SIG-M5 treated with dmso at 0.1 percent for 504 hours (cell line): ENCODE measurements around the gene CLASRP.
"Not testable (repeated sequence)": the region's sequence is repeated elsewhere in the genome, so short reads cannot be mapped to it uniquely, and the experiment has no call there.

Experiments
- DNase-seq: peaks from one replicate; lab custom pipeline; 2025; ENCODE audit not compliant: unreplicated experiment; lab: John Stamatoyannopoulos, UW

Gene CLASRP, protein sequence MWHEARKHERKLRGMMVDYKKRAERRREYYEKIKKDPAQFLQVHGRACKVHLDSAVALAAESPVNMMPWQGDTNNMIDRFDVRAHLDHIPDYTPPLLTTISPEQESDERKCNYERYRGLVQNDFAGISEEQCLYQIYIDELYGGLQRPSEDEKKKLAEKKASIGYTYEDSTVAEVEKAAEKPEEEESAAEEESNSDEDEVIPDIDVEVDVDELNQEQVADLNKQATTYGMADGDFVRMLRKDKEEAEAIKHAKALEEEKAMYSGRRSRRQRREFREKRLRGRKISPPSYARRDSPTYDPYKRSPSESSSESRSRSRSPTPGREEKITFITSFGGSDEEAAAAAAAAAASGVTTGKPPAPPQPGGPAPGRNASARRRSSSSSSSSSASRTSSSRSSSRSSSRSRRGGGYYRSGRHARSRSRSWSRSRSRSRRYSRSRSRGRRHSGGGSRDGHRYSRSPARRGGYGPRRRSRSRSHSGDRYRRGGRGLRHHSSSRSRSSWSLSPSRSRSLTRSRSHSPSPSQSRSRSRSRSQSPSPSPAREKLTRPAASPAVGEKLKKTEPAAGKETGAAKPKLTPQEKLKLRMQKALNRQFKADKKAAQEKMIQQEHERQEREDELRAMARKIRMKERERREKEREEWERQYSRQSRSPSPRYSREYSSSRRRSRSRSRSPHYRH

DNA sequence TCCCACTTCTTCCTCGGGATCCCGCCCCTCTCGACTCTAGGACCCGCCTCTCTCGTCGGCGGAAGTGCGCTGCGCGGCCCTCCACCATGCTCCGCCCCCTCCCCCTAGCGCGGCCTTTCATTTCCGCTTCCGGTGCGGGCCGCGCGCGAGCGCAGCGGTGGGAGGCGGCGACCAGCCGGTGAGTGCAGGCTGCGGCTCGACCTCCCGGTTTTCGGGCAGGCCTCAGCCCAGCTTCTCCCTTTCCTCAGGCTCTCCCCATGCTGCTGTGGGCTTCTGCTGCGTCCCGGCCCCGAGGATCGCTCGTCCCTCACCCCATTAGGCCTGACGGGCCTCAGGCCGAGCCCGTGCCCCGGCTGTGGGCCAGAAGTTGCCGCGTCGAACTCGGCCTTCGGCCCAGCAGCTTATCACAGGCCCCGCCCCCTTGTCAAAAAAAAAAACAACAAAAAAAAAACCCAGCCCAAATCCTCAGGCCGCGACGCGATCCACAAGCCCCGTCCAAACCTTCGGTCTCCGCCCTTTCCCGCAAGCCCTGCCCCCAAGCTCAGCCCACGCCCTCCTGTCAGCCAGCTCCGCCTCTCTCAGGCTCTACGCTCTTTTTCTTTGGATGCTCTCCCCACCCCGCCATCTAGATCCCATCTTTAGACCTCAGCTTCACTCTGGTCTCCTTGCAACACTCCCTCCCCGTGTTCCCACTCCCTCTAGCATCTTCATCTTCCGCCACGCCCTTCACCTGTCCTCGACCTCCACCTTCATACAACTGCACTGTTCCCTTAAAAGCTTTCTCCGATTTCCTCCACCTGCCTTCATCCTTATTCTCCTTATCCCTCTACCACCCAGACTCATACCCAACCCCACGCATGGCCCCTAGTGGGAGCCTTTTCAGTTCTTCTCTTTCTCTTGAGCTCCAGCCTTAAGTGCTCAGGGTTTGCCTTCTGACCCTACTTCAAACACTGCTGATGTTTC is at the start of gene CLASRP:
Gene CLASRP (plus strand): TSS at position 115 of the 963 bp plus-strand sequence. CDS start 1,168 bp downstream, outside the sequence.
- DNase-seq = peak; percentile 84

DNA sequence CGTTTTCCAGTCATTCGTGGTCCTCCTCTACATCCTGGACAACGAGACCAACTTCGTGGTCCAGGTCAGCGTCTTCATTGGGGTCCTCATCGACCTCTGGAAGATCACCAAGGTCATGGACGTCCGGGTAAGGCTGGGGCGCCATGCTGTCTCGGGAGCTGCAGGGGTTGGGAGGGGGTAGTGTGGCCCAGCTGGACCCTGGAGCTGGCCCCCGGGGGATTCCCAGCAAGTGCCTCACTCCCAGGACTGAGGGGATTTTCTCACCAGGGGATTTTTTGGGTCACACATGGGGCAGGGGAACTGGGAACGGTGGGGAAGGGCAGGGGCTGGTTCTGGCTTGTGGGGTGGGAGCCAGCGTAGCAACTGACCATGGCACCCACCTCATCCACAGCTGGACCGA is 48.4 kb upstream of the CLASRP start:
- no peak for DNase-seq

DNA sequence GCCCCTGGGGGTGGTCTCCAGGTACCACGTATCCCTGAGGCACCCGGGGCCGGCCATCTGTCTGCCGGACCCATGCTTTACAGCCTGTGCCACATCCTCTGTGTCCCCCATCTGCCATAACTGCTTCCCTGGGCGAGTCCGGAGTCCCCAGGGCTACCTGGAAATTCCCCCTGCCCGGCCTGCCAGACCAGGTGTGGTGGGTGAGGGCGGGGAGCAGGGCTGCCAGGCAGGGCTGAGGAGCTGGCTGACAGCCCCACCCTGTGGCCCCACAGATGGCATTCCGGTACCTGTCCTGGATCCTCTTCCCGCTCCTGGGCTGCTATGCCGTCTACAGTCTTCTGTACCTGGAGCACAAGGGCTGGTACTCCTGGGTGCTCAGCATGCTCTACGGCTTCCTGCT is 47.9 kb upstream of the CLASRP start:
- no peak for DNase-seq

DNA sequence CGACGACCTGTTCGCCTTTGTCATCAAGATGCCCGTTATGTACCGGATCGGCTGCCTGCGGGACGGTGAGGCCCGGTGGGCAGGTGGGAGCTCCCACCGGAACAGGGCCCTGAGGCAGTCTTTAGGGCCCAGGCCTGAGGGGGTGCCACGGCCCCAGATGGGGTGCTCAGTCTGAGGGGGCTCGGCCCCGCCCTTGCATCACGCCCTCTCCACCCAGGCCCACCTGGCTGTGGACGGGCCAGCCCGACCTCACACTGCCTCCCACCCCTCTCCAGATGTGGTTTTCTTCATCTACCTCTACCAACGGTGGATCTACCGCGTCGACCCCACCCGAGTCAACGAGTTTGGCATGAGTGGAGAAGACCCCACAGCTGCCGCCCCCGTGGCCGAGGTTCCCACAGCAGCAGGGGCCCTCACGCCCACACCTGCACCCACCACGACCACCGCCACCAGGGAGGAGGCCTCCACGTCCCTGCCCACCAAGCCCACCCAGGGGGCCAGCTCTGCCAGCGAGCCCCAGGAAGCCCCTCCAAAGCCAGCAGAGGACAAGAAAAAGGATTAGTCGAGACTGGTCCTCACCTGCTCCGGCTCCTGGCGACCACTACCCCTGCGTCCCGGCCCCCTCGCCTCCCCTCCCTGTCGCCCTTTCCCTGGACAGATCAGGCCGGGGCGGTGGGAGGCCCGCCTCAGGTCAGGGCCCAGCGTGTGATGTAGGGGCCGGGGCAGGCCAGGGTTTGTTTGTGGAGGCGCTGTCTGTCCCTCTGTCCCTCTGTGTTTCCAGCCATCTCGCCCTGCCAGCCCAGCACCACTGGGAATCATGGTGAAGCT is 46.3 kb upstream of the CLASRP start:
- no peak for DNase-seq

DNA sequence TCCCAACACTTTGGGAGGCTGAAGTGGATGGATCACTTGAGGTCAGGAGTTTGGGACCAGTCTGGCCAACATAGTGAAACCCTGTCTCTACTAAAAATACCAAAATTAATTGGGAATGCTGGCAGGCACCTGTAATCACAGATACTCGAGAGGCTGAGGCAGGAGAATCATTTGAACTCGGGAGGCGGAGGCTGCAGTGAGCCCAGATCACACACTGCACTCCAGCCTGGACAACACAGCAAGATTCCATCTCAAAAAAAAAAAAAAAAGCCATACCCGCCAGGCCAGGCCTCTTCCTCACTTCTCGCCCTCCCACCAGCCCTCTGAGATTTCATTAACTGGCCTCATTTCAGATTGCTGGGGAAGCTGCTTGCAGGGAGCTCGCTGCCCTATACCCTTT is 45.3 kb upstream of the CLASRP start:
- DNase-seq = no peak

DNA sequence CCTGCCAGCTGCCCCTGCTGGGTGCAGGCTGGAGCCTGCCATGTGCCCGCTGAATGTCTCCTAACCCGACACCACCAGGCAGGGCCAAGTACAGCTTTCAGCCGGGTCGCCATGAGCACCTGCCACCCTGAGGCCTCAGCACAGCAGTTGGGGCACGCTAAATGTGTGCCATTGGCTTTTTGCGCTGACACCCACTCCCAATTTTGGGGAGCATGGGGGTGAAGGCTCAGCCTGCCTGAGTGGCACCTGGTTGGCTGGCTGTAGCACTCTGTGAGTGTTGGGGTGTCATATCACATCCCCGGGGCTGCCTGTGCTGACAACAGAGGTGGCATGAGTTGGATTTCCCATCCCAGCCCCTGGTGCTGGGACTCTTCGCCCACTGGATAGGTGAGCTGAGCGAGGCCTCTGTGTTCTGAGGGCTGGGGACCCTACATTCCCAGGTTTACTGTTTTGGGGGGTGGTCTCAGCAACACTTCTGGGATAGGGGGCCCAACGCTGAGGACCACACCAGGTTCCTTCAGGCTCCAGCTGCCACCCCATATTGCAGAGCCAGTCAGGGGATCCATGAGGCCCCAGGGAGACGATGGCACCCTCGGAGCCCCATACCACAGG is 44.8 kb upstream of the CLASRP start:
- no peak for DNase-seq

DNA sequence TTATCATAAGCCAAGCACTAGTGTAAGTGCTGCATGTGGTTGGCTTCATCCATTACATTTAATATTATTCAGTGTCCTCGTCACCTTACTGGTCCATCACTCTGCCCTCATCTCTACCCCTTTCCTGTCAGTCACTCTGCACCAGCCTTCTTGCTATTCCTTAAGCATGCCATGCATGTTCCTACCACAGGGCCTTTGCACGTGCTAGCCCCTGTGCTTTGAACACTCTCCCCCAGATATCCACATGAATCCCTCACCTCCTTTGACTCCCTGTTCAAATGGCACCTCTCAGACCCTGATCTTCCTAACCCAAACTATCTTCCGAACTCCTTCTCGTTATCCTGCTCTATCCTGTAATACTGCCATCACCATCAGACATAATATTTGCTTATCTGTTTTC is 40.8 kb upstream of the CLASRP start:
- DNase-seq = no peak

DNA sequence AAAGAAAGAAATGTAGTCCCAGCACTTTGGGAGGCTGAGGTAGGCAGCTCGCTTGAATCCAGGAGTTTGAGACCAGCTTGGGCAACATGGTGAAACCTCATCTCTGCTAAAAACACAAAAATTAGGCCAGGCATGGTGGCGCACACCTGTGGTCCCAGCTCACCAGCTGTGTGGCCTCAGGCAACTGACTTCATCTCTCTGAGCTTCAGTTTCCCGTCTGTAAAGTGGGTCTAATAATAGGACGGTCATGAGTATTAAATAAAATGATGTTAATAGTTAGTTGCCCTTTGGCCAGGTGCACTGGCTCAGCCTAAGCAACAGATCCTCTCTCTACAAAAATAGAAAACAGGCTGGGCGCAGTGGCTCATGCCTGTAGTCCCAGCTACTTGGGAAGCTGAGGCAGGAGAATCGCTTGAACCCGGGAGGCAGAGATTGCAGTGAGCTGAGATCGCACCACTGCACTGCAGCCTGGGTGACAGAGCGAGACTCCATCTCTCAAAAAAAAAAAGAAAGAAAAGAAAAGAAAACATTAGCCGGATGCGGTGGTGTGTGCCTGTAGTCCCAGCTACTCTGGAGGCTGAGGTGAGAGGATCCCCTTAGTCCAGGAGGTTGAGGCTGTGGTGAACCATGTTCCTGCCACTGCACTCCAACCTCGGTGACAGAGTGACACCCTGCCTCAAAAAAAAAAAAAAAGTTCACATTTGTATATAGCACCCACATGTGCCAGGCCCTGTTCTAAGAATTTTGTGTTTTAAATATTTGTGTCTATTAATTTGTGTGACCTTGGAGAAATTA is 39.5 kb upstream of the CLASRP start:
- DNase-seq = not testable (repeated sequence)

DNA sequence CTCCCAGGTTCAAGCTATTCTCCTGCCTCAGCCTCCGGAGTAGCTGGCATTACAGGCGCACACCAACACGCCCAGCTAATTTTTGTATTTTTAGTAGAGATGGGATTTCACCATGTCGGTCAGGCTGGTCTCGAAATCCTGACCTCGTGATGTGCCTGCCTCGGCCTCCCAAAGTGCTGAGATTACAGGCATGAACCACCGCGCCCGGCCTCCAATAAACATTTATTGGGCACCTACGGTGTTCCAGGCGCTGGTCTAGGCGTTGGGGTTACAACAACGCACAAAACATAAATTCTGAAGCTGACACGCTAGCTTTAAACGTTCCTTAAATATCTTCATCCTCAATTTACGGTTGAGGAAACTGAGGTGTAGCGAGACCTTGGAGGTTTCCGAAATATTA is 38.2 kb upstream of the CLASRP start:
- not testable (repeated sequence) for DNase-seq

DNA sequence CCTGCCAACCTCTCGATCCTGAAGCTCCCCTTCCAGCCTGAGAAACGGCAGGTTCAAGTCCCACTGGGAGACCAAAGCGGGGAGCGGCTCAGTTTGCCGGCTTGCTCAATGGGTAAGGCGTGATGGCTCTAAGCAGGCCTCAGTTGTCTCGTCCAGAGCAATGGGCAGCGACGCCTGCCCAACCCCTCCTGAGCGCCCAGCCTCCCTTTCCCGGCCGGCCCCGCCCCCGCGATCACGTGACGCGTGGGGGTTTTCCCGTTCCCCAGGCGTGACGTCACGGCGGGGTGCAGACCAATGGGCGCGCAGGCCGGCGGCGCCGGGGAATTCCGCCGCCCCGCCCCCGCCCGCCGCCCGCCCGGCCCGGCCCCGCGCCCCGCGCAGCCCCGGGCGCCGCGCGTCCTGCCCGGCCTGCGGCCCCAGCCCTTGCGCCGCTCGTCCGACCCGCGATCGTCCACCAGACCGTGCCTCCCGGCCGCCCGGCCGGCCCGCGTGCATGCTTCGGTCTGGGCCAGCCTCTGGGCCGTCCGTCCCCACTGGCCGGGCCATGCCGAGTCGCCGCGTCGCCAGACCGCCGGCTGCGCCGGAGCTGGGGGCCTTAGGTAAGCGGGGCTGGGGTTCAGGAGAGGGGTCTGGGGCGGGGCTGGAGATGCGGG is 37.6 kb upstream of the CLASRP start, which contains the start of gene RELB:
Gene RELB (plus strand): TSS at position 378 of the 653 bp plus-strand sequence. CDS start 116 bp downstream, at position 494.
- peak; percentile 63 for DNase-seq

DNA sequence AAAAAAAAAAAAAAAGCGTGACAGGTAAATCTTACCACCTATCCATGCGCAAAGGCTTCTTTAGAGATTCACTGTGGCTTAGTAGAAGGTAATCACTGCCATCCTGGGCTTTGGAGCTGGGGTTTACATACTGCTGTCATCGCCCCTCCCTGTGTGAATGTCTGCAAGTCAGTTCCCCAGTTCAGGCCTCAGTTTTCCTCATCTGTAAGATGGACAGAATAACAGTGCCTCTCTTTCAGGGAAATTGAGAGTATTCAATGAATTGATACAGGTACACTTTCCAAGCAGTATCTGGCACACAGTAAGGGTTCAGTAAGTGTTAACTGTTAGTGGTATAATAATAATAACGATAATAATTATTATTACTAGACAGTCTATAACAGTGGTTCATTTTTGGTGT is 35.4 kb upstream of the CLASRP start:
- no peak for DNase-seq

DNA sequence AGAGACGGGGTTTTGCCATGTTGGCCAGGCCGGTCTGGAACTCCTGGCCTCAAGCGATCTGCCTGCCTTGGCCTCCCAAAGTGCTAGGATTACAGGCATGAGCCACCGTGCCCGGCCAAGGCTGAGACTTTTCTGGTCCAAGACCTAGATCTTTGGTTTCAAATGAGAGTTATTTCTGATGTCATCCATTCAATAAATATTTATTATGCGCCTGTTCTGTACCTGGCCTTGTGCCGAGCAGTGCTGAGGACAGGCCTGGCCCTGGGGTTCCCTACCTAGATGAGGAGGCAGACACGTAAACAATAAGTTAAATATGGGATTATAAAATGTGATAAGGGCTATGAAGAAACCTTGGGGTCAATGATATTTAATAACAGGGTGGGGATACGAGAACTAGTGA is 33.1 kb upstream of the CLASRP start:
- DNase-seq = no peak

DNA sequence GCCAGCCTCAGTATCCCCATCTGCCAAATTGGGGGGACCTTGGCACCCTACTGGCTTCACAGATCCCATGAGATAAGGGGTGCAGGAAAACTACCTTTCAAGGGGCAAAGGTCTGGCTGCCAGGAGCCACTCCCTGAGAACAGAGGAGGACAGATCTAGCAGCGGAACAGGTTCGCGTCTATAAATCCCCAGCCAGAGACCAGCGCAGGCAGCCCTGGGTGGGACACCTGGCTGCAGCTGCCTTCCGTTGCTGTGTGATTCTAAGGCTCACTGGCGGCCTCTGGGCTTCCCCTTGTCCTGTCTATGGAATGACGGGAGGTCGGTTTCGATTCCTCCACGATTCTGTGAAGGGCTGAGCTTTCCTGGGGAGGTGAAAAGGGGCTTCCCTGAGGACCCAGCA is 30.3 kb upstream of the CLASRP start:
- DNase-seq = no peak

DNA sequence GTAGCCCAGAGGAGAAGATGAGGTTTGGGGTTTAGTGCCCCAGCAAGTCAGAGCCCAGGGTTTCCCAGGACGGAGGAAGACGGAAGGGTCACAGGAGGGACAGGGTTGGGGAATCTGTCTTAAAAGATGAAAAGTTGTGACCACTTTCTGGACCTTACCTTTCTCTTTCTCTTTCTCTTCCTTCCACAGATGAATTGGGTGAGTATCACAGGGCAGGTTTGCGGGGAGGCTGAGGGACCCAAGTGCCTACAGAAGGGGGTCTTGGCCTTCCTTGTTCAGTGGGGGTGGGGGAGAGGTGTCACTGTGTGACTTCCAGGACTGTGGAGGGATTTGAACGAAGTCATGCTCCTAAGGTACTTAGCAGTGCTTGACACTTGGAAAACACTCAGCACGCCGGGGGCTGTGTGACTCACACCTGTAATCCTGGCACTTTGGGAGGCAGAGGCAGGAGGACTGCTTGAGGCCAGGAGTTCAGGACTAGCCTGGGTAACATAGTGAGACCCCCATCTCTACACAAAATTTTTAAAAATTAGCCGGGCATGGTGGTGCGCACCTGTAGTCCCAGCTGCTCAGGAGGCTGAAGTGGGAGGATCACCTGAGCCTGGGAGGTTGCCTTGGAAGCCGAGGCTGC is 29.1 kb upstream of the CLASRP start:
- DNase-seq = no peak

DNA sequence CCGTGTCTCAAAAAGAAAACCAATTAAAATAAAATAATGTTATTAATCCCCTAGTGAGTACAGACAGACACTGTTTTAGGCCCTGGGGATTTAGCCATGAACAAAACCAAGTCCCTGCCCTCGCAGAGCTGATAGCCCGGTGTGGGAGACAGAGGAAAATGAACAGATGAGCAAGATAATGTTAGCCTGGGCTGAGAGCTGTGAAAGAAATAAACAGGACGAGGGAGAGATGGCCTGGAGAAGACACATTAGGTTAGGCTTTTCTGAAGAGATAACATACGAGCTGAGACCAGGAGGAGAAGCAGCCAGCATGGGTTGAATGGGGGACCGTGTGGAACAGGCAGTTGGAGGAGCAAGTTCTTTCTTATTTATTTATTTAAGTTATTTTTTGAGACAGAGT is 28.5 kb upstream of the CLASRP start:
- no peak for DNase-seq

DNA sequence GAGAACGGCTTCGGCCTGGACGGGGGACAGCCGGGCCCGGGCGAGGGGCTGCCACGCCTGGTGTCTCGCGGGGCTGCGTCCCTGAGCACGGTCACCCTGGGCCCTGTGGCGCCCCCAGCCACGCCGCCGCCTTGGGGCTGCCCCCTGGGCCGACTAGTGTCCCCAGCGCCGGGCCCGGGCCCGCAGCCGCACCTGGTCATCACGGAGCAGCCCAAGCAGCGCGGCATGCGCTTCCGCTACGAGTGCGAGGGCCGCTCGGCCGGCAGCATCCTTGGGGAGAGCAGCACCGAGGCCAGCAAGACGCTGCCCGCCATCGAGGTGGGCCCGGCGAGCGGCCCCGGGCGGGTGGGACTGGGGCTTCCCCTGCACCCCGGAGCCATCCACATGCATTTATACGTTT is 26.9 kb upstream of the CLASRP start:
- DNase-seq = no peak

DNA sequence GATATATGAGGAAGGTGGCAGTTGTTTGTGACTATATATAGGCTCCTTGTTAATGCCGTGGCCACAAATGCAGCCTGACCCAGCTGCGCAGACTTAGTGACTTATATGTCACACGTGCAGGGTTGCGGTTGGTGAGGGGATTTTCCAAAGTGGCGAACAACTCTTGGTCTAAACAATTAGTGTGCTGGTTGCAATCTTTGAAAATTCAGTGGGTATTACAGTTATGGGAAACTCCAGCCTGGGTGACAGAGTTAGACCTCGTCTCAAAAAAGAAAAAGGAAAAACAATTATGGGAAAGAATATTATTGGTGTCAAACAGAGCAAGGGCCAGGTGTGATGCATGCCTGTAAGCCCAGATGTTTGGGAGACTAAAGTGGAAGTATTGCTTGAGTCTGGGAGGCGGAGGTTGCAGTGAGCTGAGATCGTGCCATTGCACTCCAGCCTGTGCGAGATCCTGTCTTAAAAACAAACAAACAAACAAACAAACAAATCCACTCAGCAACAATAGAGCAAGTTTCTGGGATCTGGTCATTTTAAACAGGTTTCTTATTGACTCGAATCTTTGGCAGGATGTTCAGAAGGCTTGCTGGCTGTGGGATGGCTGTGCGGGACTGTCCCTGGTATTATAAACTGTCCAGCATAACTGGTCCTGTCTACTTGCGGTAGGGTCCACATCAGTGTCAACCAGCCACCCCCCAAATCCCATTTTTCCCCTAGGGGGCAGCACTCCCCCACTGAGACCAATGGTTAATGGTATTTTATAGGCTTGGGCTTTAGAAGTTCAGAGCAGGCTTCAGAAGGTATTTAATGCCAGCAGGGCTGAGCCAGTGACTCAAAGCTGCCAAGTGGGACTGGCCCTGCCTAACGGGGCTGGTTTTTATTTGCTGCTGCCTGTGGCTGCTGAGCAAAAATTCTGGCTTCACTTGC is 22.2 kb upstream of the CLASRP start:
- peak; percentile 66 for DNase-seq
